SH-SY5Y (cell line): ENCODE measurements around the gene ABCC1.

Experiments
- GATA2 ChIP-seq: IDR thresholded peaks from 2 replicates; pipeline ENCODE4 v1.6.1; 2011; ENCODE audit warnings: mild to moderate bottlenecking, low read depth, low read length
- GATA3 ChIP-seq: IDR thresholded peaks from 2 replicates; pipeline ENCODE4 v1.6.1; 2011; ENCODE audit warnings: low read depth, mild to moderate bottlenecking, low read length, moderate library complexity

Gene ABCC1

GRCh38 chr16:16167927-16168326 is 218.5 kb downstream of the ABCC1 start:
- TF ChIP-seq GATA2 (no peak), GATA3 (no peak)

DNA sequence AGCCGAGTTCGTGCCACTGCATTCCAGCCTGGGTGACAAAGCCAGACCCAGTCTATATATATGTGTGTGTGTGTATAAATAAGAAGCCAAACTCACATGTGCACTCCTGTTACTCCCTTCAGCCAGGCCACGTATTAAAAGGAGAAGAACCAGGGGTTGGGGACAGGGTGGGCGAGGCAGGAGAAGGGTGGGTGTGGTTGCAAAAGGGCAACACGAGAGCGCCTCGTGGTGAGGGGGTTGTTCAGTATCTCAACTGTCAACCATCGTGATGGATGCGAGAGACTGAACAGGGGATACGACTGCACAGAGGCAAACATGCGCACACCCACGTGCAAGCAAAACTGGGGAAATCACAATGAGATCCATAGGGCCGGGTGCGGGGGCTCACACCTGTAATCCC is 219.0 kb downstream of the ABCC1 start:
- TF ChIP-seq GATA3: no peak
- TF ChIP-seq GATA2: no peak

DNA sequence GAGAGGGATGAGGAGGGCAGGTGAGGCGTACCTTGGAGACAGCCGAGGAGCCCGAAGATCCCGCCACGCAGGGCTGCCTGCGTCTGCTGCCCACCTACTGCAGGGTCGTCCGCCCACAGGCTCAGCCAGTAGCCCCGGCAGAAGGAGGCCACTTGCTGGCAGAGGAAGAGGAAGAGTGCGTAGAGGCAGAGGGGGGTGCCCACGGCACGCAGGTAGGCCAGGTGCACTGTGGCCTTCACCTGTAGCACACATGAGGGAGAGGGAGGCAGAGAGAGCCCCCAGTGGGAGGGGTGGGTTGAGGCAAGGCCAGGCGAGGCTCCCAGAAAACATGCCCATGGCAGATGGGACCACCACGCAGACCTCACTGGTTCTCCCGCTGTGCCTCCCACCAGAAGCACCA is 220.2 kb downstream of the ABCC1 start:
- TF ChIP-seq GATA2 (no peak), GATA3 (no peak)

GRCh38 chr16:16171332-16171919 is 222.0 kb downstream of the ABCC1 start:
- TF ChIP-seq GATA3 (no peak), GATA2 (no peak)

- TF ChIP-seq GATA2 (no peak), GATA3 (no peak)
These were observed 223.6 kb downstream of the ABCC1 start for GRCh38 chr16:16172991-16173390.

- TF ChIP-seq GATA2 (no peak), GATA3 (no peak)
These were observed 225.9 kb downstream of the ABCC1 start for GRCh38 chr16:16175296-16175695.

- no peak for TF ChIP-seq GATA3
These were observed 226.9 kb downstream of the ABCC1 start for GRCh38 chr16:16176328-16176727.

- TF ChIP-seq GATA2 (no peak), GATA3 (no peak)
These were observed 229.2 kb downstream of the ABCC1 start for GRCh38 chr16:16178455-16179162.

DNA sequence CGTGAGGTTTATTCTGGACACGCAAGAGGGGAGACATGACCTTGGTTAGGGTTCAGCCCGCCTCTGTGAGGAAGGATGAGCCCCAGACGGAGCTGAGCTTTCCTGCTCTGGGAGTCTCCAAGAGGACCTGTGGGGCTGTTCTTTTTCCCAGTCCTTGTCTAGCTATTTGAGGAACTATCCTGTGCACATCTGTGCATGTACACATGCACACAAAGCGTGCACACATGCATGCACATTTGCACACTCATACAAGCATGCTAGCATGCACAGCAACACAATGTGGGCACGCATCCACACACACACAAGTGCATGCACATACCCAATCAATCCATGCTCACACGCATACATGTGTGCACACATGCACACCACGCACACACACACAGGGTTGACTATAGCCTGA is 233.5 kb downstream of the ABCC1 start:
- no peak for TF ChIP-seq GATA3
- TF ChIP-seq GATA2: no peak

- no peak for TF ChIP-seq GATA2
- TF ChIP-seq GATA3: no peak
These were observed 234.1 kb downstream of the ABCC1 start for GRCh38 chr16:16183562-16183961.

DNA sequence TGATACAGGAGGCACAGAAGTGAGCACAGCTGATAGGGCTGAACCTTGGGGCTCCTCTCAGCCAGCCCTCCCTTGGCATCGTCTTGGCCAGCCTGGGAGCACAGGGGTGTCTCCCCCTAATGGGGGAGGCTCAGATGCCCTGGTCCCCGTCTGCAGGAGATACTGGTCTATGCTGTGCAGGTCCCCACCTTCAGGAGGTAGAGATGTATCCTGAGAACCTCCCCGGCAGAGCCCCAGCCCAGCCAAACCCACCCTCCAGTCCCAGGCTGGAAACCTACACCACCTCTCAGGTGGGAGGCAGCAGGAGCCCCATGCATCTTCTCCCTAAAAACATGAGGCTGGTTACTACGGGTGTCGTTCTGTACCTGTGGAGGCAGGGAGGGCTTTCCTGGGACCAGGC is 235.2 kb downstream of the ABCC1 start:
- TF ChIP-seq GATA3 (no peak), GATA2 (no peak)

- TF ChIP-seq GATA3: no peak
- no peak for TF ChIP-seq GATA2
These were observed 235.7 kb downstream of the ABCC1 start for GRCh38 chr16:16185095-16185494.

- TF ChIP-seq GATA3 (no peak), GATA2 (no peak)
These were observed 237.4 kb downstream of the ABCC1 start for GRCh38 chr16:16186820-16187219.

DNA sequence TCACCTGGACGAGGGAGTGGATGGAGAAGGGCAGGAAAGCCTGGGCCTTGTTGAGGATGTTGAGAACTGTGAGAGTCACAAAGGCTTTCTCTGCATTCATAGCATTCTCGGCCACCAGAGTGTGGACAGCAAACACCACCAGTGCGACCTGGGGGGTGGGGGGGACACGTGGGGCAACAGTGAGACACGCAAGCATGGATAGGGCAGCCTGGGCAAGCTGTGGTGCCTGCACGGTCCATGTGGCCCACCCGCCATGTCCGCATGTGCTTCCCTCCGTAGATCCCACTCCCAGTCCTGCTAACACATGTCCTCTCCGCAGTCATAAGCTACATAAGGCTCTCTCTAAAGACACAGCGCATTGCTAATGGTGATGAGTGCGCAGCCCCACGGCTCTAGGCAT is 239.4 kb downstream of the ABCC1 start:
- TF ChIP-seq GATA2 (no peak), GATA3 (no peak)

GRCh38 chr16:16189842-16190241 is 240.4 kb downstream of the ABCC1 start:
- no peak for TF ChIP-seq GATA3
- no peak for TF ChIP-seq GATA2

DNA sequence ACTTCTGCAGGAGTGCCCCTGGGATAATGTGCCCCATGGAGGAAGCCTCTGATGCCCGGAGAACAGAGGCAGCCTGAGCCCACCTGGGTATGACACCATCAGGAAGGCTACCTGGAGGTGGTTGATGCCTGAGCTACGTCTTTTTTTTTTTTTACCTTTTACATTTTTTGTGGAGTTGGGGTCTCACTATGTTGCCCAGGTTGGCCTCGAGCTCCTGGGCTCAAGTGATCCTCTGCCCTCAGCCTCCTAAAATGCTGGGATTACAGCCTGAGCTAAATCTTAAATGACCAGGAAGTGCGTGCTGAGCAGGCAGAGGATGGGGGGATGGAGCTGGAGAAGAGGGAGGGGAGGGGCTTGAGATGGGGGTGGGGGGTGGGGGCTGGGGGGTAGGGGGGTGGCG is 241.1 kb downstream of the ABCC1 start:
- TF ChIP-seq GATA2 (no peak), GATA3 (no peak)
